H1 (cell line): ENCODE results near the gene FAM222B. TPM values are rescaled to one million over a fixed set of nuclear protein-coding genes. Genes with fewer than 3 reads are reported as not detected.

Source experiments
- CTCF ChIA-PET: fragments of 300-600 bp; sonication (Branson Sonifier 250); formaldehyde crosslinking; loops from one replicate; lab custom pipeline; 2021; ENCODE audit not compliant: partially characterized antibody; lab: Charles Lee
- POLR2A ChIA-PET: fragments of 300-600 bp; sonication (Branson Sonifier 250); formaldehyde crosslinking; loops from one replicate; lab custom pipeline; 2021; ENCODE audit warnings: inconsistent platforms; ENCODE audit not compliant: partially characterized antibody; lab: Charles Lee
- DNase-seq, 2 experiments: peaks; one replicate each; pipeline versions ENCODE4 v3.0.0 to v3.0.0-alpha.2; 2010 to 2022; ENCODE audit warnings: low spot score in 2 of 2, low read depth in 1 of 2, mixed read lengths in 1 of 2
- FAIRE-seq: peaks from 2 replicates; lab custom pipeline; 2011; peaks lifted over from hg19 to GRCh38; lab: Jason Lieb, UNC
- H2AFZ ChIP-seq: 2 replicates; pipeline ENCODE4 v1.8.1; 2012; ENCODE audit warnings: low read length, inconsistent platforms
- H2AK5ac ChIP-seq: 2 replicates; pipeline ENCODE4 v1.6.1; 2013; ENCODE audit warnings: low read depth, low read length
- H2BK120ac ChIP-seq: replicated peaks from 2 replicates; pipeline ENCODE3; 2013; ENCODE audit warnings: low read depth, low read length, inconsistent platforms
- H2BK12ac ChIP-seq: 2 replicates; pipeline ENCODE4 v1.6.1; 2013; ENCODE audit warnings: low read depth, low read length
- H2BK15ac ChIP-seq: 2 replicates; pipeline ENCODE4 v1.6.1; 2013; ENCODE audit warnings: low read length
- H2BK20ac ChIP-seq: 2 replicates; pipeline ENCODE4 v1.6.1; 2013; ENCODE audit warnings: low read length
- H2BK5ac ChIP-seq: 2 replicates; pipeline ENCODE4 v1.6.1; 2013; ENCODE audit warnings: low read depth, low read length
- H3K14ac ChIP-seq: 2 replicates; pipeline ENCODE4 v1.6.1; 2013; ENCODE audit warnings: inconsistent platforms; ENCODE audit not compliant: insufficient read length
- H3K18ac ChIP-seq: 2 replicates; pipeline ENCODE4 v1.6.1; 2013; ENCODE audit warnings: low read length; ENCODE audit errors: extremely low read depth
- H3K23ac ChIP-seq: 2 replicates; pipeline ENCODE4 v1.6.1; 2013; ENCODE audit warnings: inconsistent platforms; ENCODE audit not compliant: insufficient read length
- H3K23me2 ChIP-seq: 2 replicates; pipeline ENCODE4 v1.6.1; 2013; ENCODE audit warnings: low read depth, low read length
- H3K27ac ChIP-seq: 2 replicates; pipeline ENCODE4 v1.6.1; 2011; ENCODE audit warnings: low read depth, low read length, inconsistent platforms
- H3K27me3 ChIP-seq, 4 experiments: replicated peaks in 1 of 4; 1 replicate in 1 of 4; 2 replicates in 3 of 4; pipeline versions ENCODE4 v1.6.1 to v1.8.1; 2011 to 2013; ENCODE audit warnings: low read length in 3 of 4, mild to moderate bottlenecking in 3 of 4, inconsistent platforms in 2 of 4, mixed read lengths in 2 of 4, moderate library complexity in 1 of 4; ENCODE audit not compliant: control insufficient read depth in 3 of 4, insufficient read depth in 3 of 4; ENCODE audit errors: extremely low read depth in 1 of 4
- H3K36me3 ChIP-seq, 4 experiments: 2 replicates each; pipeline versions ENCODE4 v1.6.1 to v1.8.1; 2011 to 2013; ENCODE audit warnings: mild to moderate bottlenecking in 4 of 4, low read length in 3 of 4, moderate library complexity in 2 of 4, control low read depth in 1 of 4, inconsistent platforms in 1 of 4; ENCODE audit not compliant: insufficient read depth in 4 of 4, control insufficient read depth in 2 of 4
- H3K4ac ChIP-seq: replicated peaks from 2 replicates; pipeline ENCODE3; 2013; ENCODE audit warnings: low read length, low read depth, mixed read lengths, inconsistent platforms; ENCODE audit not compliant: insufficient read length
- H3K4me1 ChIP-seq, 4 experiments: replicated peaks in 1 of 4; 1 replicate in 1 of 4; 2 replicates in 3 of 4; pipeline versions ENCODE4 v1.6.1 to v1.8.1; 2011 to 2013; ENCODE audit warnings: low read length in 3 of 4, inconsistent platforms in 2 of 4, mixed read lengths in 1 of 4; ENCODE audit not compliant: insufficient read depth in 4 of 4, control insufficient read depth in 3 of 4
- H3K4me2 ChIP-seq, 2 experiments: 2 replicates each; pipeline versions ENCODE4 v1.6.1 to v1.8.1; 2011 to 2013; ENCODE audit warnings: low read depth in 2 of 2, low read length in 2 of 2, control low read depth in 1 of 2, inconsistent platforms in 1 of 2, mild to moderate bottlenecking in 1 of 2; ENCODE audit not compliant: insufficient read depth in 1 of 2
- H3K4me3 ChIP-seq, 4 experiments: fragments of 200-600, 300-600 bp in 1 of 4; sonication (generic), shearing (Covaris generic), sonication (Bioruptor Twin) in 1 of 4; 2 replicates each; pipeline versions ENCODE4 v1.5.1 to v1.8.1; 2011 to 2016; ENCODE audit warnings: low read length in 4 of 4, low read depth in 3 of 4, control low read depth in 2 of 4, inconsistent platforms in 2 of 4, mild to moderate bottlenecking in 2 of 4, mixed read lengths in 1 of 4, moderate library complexity in 1 of 4; ENCODE audit not compliant: insufficient read depth in 2 of 4; ENCODE audit errors: extremely low read depth in 1 of 4
- H3K56ac ChIP-seq: replicated peaks from 2 replicates; pipeline ENCODE3; 2013; ENCODE audit warnings: low read depth, mild to moderate bottlenecking, mixed read lengths, low read length, inconsistent platforms; ENCODE audit not compliant: insufficient read length
- H3K79me1 ChIP-seq: 2 replicates; pipeline ENCODE4 v1.6.1; 2013; ENCODE audit warnings: low read depth, low read length, control low read depth
- H3K79me2 ChIP-seq, 2 experiments: 2 replicates each; pipeline versions ENCODE4 v1.6.1 to v1.8.1; 2012 to 2013; ENCODE audit warnings: low read length in 2 of 2, mild to moderate bottlenecking in 2 of 2, inconsistent platforms in 1 of 2; ENCODE audit not compliant: insufficient read depth in 2 of 2, control insufficient read depth in 1 of 2
- H3K9ac ChIP-seq, 4 experiments: replicated peaks in 1 of 4; 1 replicate in 1 of 4; 2 replicates in 3 of 4; pipeline versions ENCODE4 v1.6.1 to v1.8.1; 2011 to 2013; ENCODE audit warnings: low read depth in 3 of 4, low read length in 3 of 4, control low read depth in 2 of 4, mild to moderate bottlenecking in 2 of 4, moderate library complexity in 2 of 4, inconsistent platforms in 1 of 4; ENCODE audit errors: extremely low read depth in 1 of 4
- H3K9me3 ChIP-seq, 2 experiments: 2 replicates each; pipeline versions ENCODE4 v1.6.1 to v1.8.1; 2012 to 2013; ENCODE audit warnings: mild to moderate bottlenecking in 2 of 2, moderate library complexity in 2 of 2, control low read depth in 1 of 2, inconsistent platforms in 1 of 2, low read depth in 1 of 2, low read length in 1 of 2, mixed read lengths in 1 of 2; ENCODE audit not compliant: insufficient read depth in 2 of 2
- H4K20me1 ChIP-seq, 2 experiments: replicated peaks in 1 of 2; 2 replicates each; pipeline versions ENCODE3 to v1.8.1; 2011 to 2013; ENCODE audit warnings: inconsistent platforms in 2 of 2, low read length in 2 of 2, mild to moderate bottlenecking in 1 of 2; ENCODE audit not compliant: insufficient read depth in 2 of 2, control insufficient read depth in 1 of 2
- H4K5ac ChIP-seq: 2 replicates; pipeline ENCODE4 v1.6.1; 2013; ENCODE audit warnings: low read length, low read depth, mixed read lengths, inconsistent platforms; ENCODE audit not compliant: insufficient read length
- H4K8ac ChIP-seq: 2 replicates; pipeline ENCODE4 v1.8.0; 2013; ENCODE audit warnings: mild to moderate bottlenecking, moderate library complexity, low read length, inconsistent platforms; ENCODE audit not compliant: insufficient read depth; ENCODE audit errors: extremely low read depth
- H4K91ac ChIP-seq: replicated peaks from 2 replicates; pipeline ENCODE3; 2013; ENCODE audit warnings: low read length, mixed read lengths, inconsistent platforms; ENCODE audit not compliant: insufficient read length
- ASH2L ChIP-seq: fragments of 200-600, 300-600 bp; sonication (generic); IDR thresholded peaks from one replicate; pipeline ENCODE4 v1.7.1; 2017; ENCODE audit warnings: low read length
- BRCA1 ChIP-seq: IDR thresholded peaks from 2 replicates; pipeline ENCODE4 v1.6.1; 2012; ENCODE audit warnings: low read depth, low read length, improper control_type of control experiment
- CHD2 ChIP-seq: IDR thresholded peaks from 2 replicates; pipeline ENCODE4 v1.6.1; 2012; ENCODE audit warnings: low read length, improper control_type of control experiment
- CREB1 ChIP-seq: IDR thresholded peaks from 2 replicates; pipeline ENCODE4 v1.6.1; 2012; ENCODE audit warnings: inconsistent platforms
- EP300 ChIP-seq, 2 experiments: IDR thresholded peaks; 1 replicate in 1 of 2; 2 replicates in 1 of 2; pipeline ENCODE4 v1.6.1; 2011 to 2012; ENCODE audit warnings: low read depth in 2 of 2, low read length in 2 of 2, mild to moderate bottlenecking in 2 of 2, borderline replicate concordance in 1 of 2, inconsistent platforms in 1 of 2, moderate library complexity in 1 of 2
- EZH2 ChIP-seq: fragments of 200-600 bp; sonication (generic); IDR thresholded peaks from 2 replicates; pipeline ENCODE4 v1.7.1; 2012; ENCODE audit warnings: low read depth, mild to moderate bottlenecking, moderate library complexity, low read length, inconsistent platforms; ENCODE audit not compliant: severe bottlenecking
- GTF2F1 ChIP-seq: IDR thresholded peaks from 2 replicates; pipeline ENCODE4 v1.6.1; 2012; ENCODE audit warnings: low read depth, low read length, improper control_type of control experiment, borderline replicate concordance
- PHF8 ChIP-seq: fragments of 200-600 bp; sonication (generic); conservative IDR thresholded peaks from 2 replicates; pipeline ENCODE4 v1.7.1; 2012; ENCODE audit warnings: low read depth, mild to moderate bottlenecking, inconsistent platforms, low read length, moderate library complexity
- POLR2A ChIP-seq, 2 experiments: IDR thresholded peaks; 1 replicate in 1 of 2; 2 replicates in 1 of 2; pipeline ENCODE4 v1.6.1; 2011; ENCODE audit warnings: low read depth in 2 of 2, low read length in 2 of 2, mild to moderate bottlenecking in 2 of 2; ENCODE audit errors: control extremely low read depth in 1 of 2
- POLR2AphosphoS5 ChIP-seq: IDR thresholded peaks from 2 replicates; pipeline ENCODE4 v1.6.1; 2011; ENCODE audit warnings: low read depth, low read length
- RBBP5 ChIP-seq: IDR thresholded peaks from 2 replicates; pipeline ENCODE4 v1.7.1; 2012; ENCODE audit warnings: low read depth, mild to moderate bottlenecking, inconsistent platforms, low read length, moderate library complexity, borderline replicate concordance
- SP4 ChIP-seq: IDR thresholded peaks from 2 replicates; pipeline ENCODE4 v1.6.1; 2012; ENCODE audit warnings: low read length, inconsistent platforms
- TAF1 ChIP-seq: IDR thresholded peaks from 2 replicates; pipeline ENCODE4 v1.6.1; 2011; ENCODE audit warnings: mild to moderate bottlenecking, low read depth, low read length
- TBP ChIP-seq: IDR thresholded peaks from 2 replicates; pipeline ENCODE4 v1.6.1; 2011; ENCODE audit warnings: low read depth, low read length, improper control_type of control experiment
- WGBS, 2 experiments: shearing (Covaris generic) in 1 of 2; methylation state at CpG; one replicate each; pipeline versions ENCODE4 v1.1.6 to v1.1.7; 2013 to 2015; ENCODE audit warnings: low lambda C conversion rate in 2 of 2, mixed read lengths in 2 of 2, inconsistent platforms in 1 of 2, low coverage in 1 of 2, missing lambda C conversion rate in 1 of 2; ENCODE audit not compliant: insufficient replicate concordance in 2 of 2, insufficient coverage in 1 of 2, insufficient read length in 1 of 2; ENCODE audit errors: extremely low coverage in 1 of 2, missing lambda C conversion rate in 1 of 2; 5-methylcytosine and 5-hydroxymethylcytosine counted together
- polyA plus RNA-seq, 7 experiments: library from polyadenylated mRNA; depleted of rRNA in 3 of 7; stranded (reverse) in 5 of 7; unstranded in 2 of 7; fragments of >200 nt in 5 of 7; fragments of 200-250 nt in 2 of 7; gene quantifications; 1 replicate in 5 of 7; 2 replicates in 1 of 7; 4 replicates in 1 of 7; pipeline versions ENCODE4 v1.2.1 to v1.2.3, GENCODE V29; 2011 to 2013; ENCODE audit warnings: missing spikeins in 2 of 7, mixed read lengths in 2 of 7
- total RNA-seq: library from RNA; stranded (reverse); fragmentation: NEBNext Ultra II Directional; extraction: Animal tissue kit (Norgen Biotek cat#: 25700); gene quantifications from 2 replicates; pipeline ENCODE4 v1.2.1, GENCODE V29; 2021

FAM222B gene
- total and polyA plus RNA-seq, 2 of the 8 experiments (the other 6 are each of a cell fraction or from before 2014, with no cell fraction given) = 42.1 to 81.7 TPM

GRCh38 chr17:28746611-28747050 lies 96.0 kb downstream of the FAM222B start:
- DNase-seq = peak in 1 of 2 experiments; percentile 72
- H3K9ac ChIP-seq = peak overlapping the region in 2 of 4 experiments; percentile 48 to 98; a peak in 4 of 7 replicates
- TF ChIP-seq EP300 (IDR thresholded peaks at IDR 0.05; ENCODE audit: borderline replicate concordance in 1 of 2, low read depth in 2 of 2, low read length in 2 of 2) (no peak), CREB1 (no peak), TBP (no peak), POLR2A (IDR thresholded peaks at IDR 0.05; ENCODE audit: control extremely low read depth in 1 of 2, low read depth in 2 of 2, low read length in 2 of 2) (peak in 1 of 2 experiments; percentile 63; a peak in 2 of 3 replicates), TAF1 (peak; percentile 51; the same call in 1 of the 2 replicates), BRCA1 (no peak), GTF2F1 (0 out of 2 replicates have a peak, but pooled peaks have one; percentile 19), EZH2 (no peak), PHF8 (no peak), POLR2AphosphoS5 (peak; percentile 65; the same call in 1 of the 2 replicates), RBBP5 (peak; percentile 89; the same call in 1 of the 2 replicates), ASH2L (peak; percentile 75), CHD2 (no peak), SP4 (no peak)

More at GRCh38 chr17:28746611-28747050, 96.0 kb downstream of the FAM222B start:
- Histone ChIP-seq H3K23me2 (peaks cover 23% of the 10 kb centered on the region), H4K8ac (peak overlapping the region; percentile 58; the same call in 1 of the 2 replicates), H3K79me2 (peaks cover 19 to 44% of the 10 kb centered on the region in 2 experiments), H3K4me3 (peak overlapping the region in 3 of 4 experiments; percentile 97 to 99 (median 98); a peak in 6 of 8 replicates), H3K56ac (no peak overlapping the region), H3K9me3 (no peaks in the 10 kb centered on the region), H2BK12ac (peak overlapping the region; percentile 52; the same call in 1 of the 2 replicates), H3K36me3 (peaks cover 30 to 49% (median 33%) of the 10 kb centered on the region in 4 experiments), H3K27ac (peak overlapping the region; percentile 98), H2BK15ac (peak overlapping the region; percentile 31; the same call in 1 of the 2 replicates), H2BK5ac (peak overlapping the region; percentile 99), H3K4me2 (peak overlapping the region; percentile 92 to 93), H3K4ac (no peak overlapping the region), H3K4me1 (peaks cover 0 to 30% (median 25%) of the 10 kb centered on the region in 4 experiments; a peak in 6 of 7 replicates), H3K14ac (no peak overlapping the region), H2AFZ (no peak overlapping the region), H3K27me3 (no peaks in the 10 kb centered on the region), H4K20me1 (peaks cover 30 to 34% of the 10 kb centered on the region in 2 experiments), H3K79me1 (peaks cover 14% of the 10 kb centered on the region), H4K91ac (no peak overlapping the region), H2BK20ac (no peak overlapping the region), H4K5ac (no peak overlapping the region), H2BK120ac (no peak overlapping the region), H3K18ac (peak overlapping the region; percentile 76; the same call in 1 of the 2 replicates), H3K23ac (no peak overlapping the region), H2AK5ac (peak overlapping the region; percentile 93)
- WGBS, 2 experiments = 57% methylated on average over 5 of the region's 5 CpGs; no CpG with 5 or more reads in 1 of the 2 experiments
- POLR2A ChIA-PET = interaction anchor here (0.8 to 15.3 kb wide), 15 partner anchors 8 to 166 kb away, joined by 3 to 813 read pairs (median 5); partner anchors contain the start of genes FLOT2, NEK8, PROCA1 and RAB34
- CTCF ChIA-PET = interaction anchor here (0.9 to 11.7 kb wide), 7 partner anchors 16 to 163 kb away, joined by 3 to 316 read pairs (median 3); partner anchors contain the start of genes FLOT2, NEK8, RPL23A and TLCD1
- FAIRE-seq = no peak
